HepG2 (cell line): ENCODE measurements around the gene CCDC33.

Source experiments
- JARID2 ChIP-seq: sonication (generic); formaldehyde crosslinking; IDR thresholded peaks from 2 replicates; pipeline ENCODE4 v1.8.1; 2023; ENCODE audit warnings: missing genetic modification reagents, inconsistent platforms; ENCODE audit not compliant: insufficient replicate concordance
- SMAD1 ChIP-seq: sonication (generic); formaldehyde crosslinking; IDR thresholded peaks from 2 replicates; pipeline ENCODE4 v1.4.0; 2020; ENCODE audit warnings: missing genetic modification reagents, low read depth, mild to moderate bottlenecking, borderline replicate concordance

DNA sequence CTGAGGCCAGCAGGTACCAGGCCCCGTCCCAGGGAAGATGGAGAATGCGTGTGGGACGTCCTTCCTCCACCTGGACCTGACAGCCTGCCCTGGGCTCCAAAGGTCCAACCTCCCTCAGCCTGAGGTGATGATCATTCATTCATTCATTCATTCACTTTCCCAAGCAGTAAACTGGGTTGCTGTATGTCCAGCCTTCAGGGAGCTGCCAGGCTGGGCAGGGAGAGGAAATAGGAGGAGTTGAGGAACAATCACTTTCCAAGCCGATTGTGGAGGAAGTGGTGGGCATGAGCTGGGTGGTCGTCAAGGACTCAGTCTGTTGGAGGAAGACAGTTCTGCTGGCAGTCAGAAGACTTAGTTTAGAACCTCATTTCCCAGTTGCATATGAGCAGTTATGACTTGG lies 10.2 kb upstream of the CCDC33 start:
- TF ChIP-seq JARID2 (no peak), SMAD1 (no peak)
